H1 (cell line): ENCODE measurements around the gene GPR137. TPM values are rescaled to one million over a fixed set of nuclear protein-coding genes. Genes with fewer than 3 reads are reported as not detected.

Experiments used
- CTCF ChIA-PET: fragments of 300-600 bp; sonication (Branson Sonifier 250); formaldehyde crosslinking; loops from one replicate; lab custom pipeline; 2021; ENCODE audit not compliant: partially characterized antibody; lab: Charles Lee
- POLR2A ChIA-PET: fragments of 300-600 bp; sonication (Branson Sonifier 250); formaldehyde crosslinking; loops from one replicate; lab custom pipeline; 2021; ENCODE audit warnings: inconsistent platforms; ENCODE audit not compliant: partially characterized antibody; lab: Charles Lee
- DNase-seq, 2 experiments: peaks; one replicate each; pipeline versions ENCODE4 v3.0.0 to v3.0.0-alpha.2; 2010 to 2022; ENCODE audit warnings: low spot score in 2 of 2, low read depth in 1 of 2, mixed read lengths in 1 of 2
- FAIRE-seq: peaks from 2 replicates; lab custom pipeline; 2011; peaks lifted over from hg19 to GRCh38; lab: Jason Lieb, UNC
- H2AFZ ChIP-seq: 2 replicates; pipeline ENCODE4 v1.8.1; 2012; ENCODE audit warnings: low read length, inconsistent platforms
- H2AK5ac ChIP-seq: 2 replicates; pipeline ENCODE4 v1.6.1; 2013; ENCODE audit warnings: low read depth, low read length
- H2BK120ac ChIP-seq: replicated peaks from 2 replicates; pipeline ENCODE3; 2013; ENCODE audit warnings: low read depth, low read length, inconsistent platforms
- H2BK12ac ChIP-seq: 2 replicates; pipeline ENCODE4 v1.6.1; 2013; ENCODE audit warnings: low read depth, low read length
- H2BK15ac ChIP-seq: 2 replicates; pipeline ENCODE4 v1.6.1; 2013; ENCODE audit warnings: low read length
- H2BK20ac ChIP-seq: 2 replicates; pipeline ENCODE4 v1.6.1; 2013; ENCODE audit warnings: low read length
- H2BK5ac ChIP-seq: 2 replicates; pipeline ENCODE4 v1.6.1; 2013; ENCODE audit warnings: low read depth, low read length
- H3K14ac ChIP-seq: 2 replicates; pipeline ENCODE4 v1.6.1; 2013; ENCODE audit warnings: inconsistent platforms; ENCODE audit not compliant: insufficient read length
- H3K18ac ChIP-seq: 2 replicates; pipeline ENCODE4 v1.6.1; 2013; ENCODE audit warnings: low read length; ENCODE audit errors: extremely low read depth
- H3K23ac ChIP-seq: 2 replicates; pipeline ENCODE4 v1.6.1; 2013; ENCODE audit warnings: inconsistent platforms; ENCODE audit not compliant: insufficient read length
- H3K23me2 ChIP-seq: 2 replicates; pipeline ENCODE4 v1.6.1; 2013; ENCODE audit warnings: low read depth, low read length
- H3K27ac ChIP-seq: 2 replicates; pipeline ENCODE4 v1.6.1; 2011; ENCODE audit warnings: low read depth, low read length, inconsistent platforms
- H3K27me3 ChIP-seq, 4 experiments: replicated peaks in 1 of 4; 1 replicate in 1 of 4; 2 replicates in 3 of 4; pipeline versions ENCODE4 v1.6.1 to v1.8.1; 2011 to 2013; ENCODE audit warnings: low read length in 3 of 4, mild to moderate bottlenecking in 3 of 4, inconsistent platforms in 2 of 4, mixed read lengths in 2 of 4, moderate library complexity in 1 of 4; ENCODE audit not compliant: control insufficient read depth in 3 of 4, insufficient read depth in 3 of 4; ENCODE audit errors: extremely low read depth in 1 of 4
- H3K36me3 ChIP-seq, 4 experiments: 2 replicates each; pipeline versions ENCODE4 v1.6.1 to v1.8.1; 2011 to 2013; ENCODE audit warnings: mild to moderate bottlenecking in 4 of 4, low read length in 3 of 4, moderate library complexity in 2 of 4, control low read depth in 1 of 4, inconsistent platforms in 1 of 4; ENCODE audit not compliant: insufficient read depth in 4 of 4, control insufficient read depth in 2 of 4
- H3K4ac ChIP-seq: replicated peaks from 2 replicates; pipeline ENCODE3; 2013; ENCODE audit warnings: low read length, low read depth, mixed read lengths, inconsistent platforms; ENCODE audit not compliant: insufficient read length
- H3K4me1 ChIP-seq, 4 experiments: replicated peaks in 1 of 4; 1 replicate in 1 of 4; 2 replicates in 3 of 4; pipeline versions ENCODE4 v1.6.1 to v1.8.1; 2011 to 2013; ENCODE audit warnings: low read length in 3 of 4, inconsistent platforms in 2 of 4, mixed read lengths in 1 of 4; ENCODE audit not compliant: insufficient read depth in 4 of 4, control insufficient read depth in 3 of 4
- H3K4me2 ChIP-seq, 2 experiments: 2 replicates each; pipeline versions ENCODE4 v1.6.1 to v1.8.1; 2011 to 2013; ENCODE audit warnings: low read depth in 2 of 2, low read length in 2 of 2, control low read depth in 1 of 2, inconsistent platforms in 1 of 2, mild to moderate bottlenecking in 1 of 2; ENCODE audit not compliant: insufficient read depth in 1 of 2
- H3K4me3 ChIP-seq, 4 experiments: fragments of 200-600, 300-600 bp in 1 of 4; sonication (generic), shearing (Covaris generic), sonication (Bioruptor Twin) in 1 of 4; 2 replicates each; pipeline versions ENCODE4 v1.5.1 to v1.8.1; 2011 to 2016; ENCODE audit warnings: low read length in 4 of 4, low read depth in 3 of 4, control low read depth in 2 of 4, inconsistent platforms in 2 of 4, mild to moderate bottlenecking in 2 of 4, mixed read lengths in 1 of 4, moderate library complexity in 1 of 4; ENCODE audit not compliant: insufficient read depth in 2 of 4; ENCODE audit errors: extremely low read depth in 1 of 4
- H3K56ac ChIP-seq: replicated peaks from 2 replicates; pipeline ENCODE3; 2013; ENCODE audit warnings: low read depth, mild to moderate bottlenecking, mixed read lengths, low read length, inconsistent platforms; ENCODE audit not compliant: insufficient read length
- H3K79me1 ChIP-seq: 2 replicates; pipeline ENCODE4 v1.6.1; 2013; ENCODE audit warnings: low read depth, low read length, control low read depth
- H3K79me2 ChIP-seq, 2 experiments: 2 replicates each; pipeline versions ENCODE4 v1.6.1 to v1.8.1; 2012 to 2013; ENCODE audit warnings: low read length in 2 of 2, mild to moderate bottlenecking in 2 of 2, inconsistent platforms in 1 of 2; ENCODE audit not compliant: insufficient read depth in 2 of 2, control insufficient read depth in 1 of 2
- H3K9ac ChIP-seq, 4 experiments: replicated peaks in 1 of 4; 1 replicate in 1 of 4; 2 replicates in 3 of 4; pipeline versions ENCODE4 v1.6.1 to v1.8.1; 2011 to 2013; ENCODE audit warnings: low read depth in 3 of 4, low read length in 3 of 4, control low read depth in 2 of 4, mild to moderate bottlenecking in 2 of 4, moderate library complexity in 2 of 4, inconsistent platforms in 1 of 4; ENCODE audit errors: extremely low read depth in 1 of 4
- H3K9me3 ChIP-seq, 2 experiments: 2 replicates each; pipeline versions ENCODE4 v1.6.1 to v1.8.1; 2012 to 2013; ENCODE audit warnings: mild to moderate bottlenecking in 2 of 2, moderate library complexity in 2 of 2, control low read depth in 1 of 2, inconsistent platforms in 1 of 2, low read depth in 1 of 2, low read length in 1 of 2, mixed read lengths in 1 of 2; ENCODE audit not compliant: insufficient read depth in 2 of 2
- H4K20me1 ChIP-seq, 2 experiments: replicated peaks in 1 of 2; 2 replicates each; pipeline versions ENCODE3 to v1.8.1; 2011 to 2013; ENCODE audit warnings: inconsistent platforms in 2 of 2, low read length in 2 of 2, mild to moderate bottlenecking in 1 of 2; ENCODE audit not compliant: insufficient read depth in 2 of 2, control insufficient read depth in 1 of 2
- H4K5ac ChIP-seq: 2 replicates; pipeline ENCODE4 v1.6.1; 2013; ENCODE audit warnings: low read length, low read depth, mixed read lengths, inconsistent platforms; ENCODE audit not compliant: insufficient read length
- H4K8ac ChIP-seq: 2 replicates; pipeline ENCODE4 v1.8.0; 2013; ENCODE audit warnings: mild to moderate bottlenecking, moderate library complexity, low read length, inconsistent platforms; ENCODE audit not compliant: insufficient read depth; ENCODE audit errors: extremely low read depth
- H4K91ac ChIP-seq: replicated peaks from 2 replicates; pipeline ENCODE3; 2013; ENCODE audit warnings: low read length, mixed read lengths, inconsistent platforms; ENCODE audit not compliant: insufficient read length
- EGR1 ChIP-seq: IDR thresholded peaks from 2 replicates; pipeline ENCODE4 v1.6.1; 2011; ENCODE audit warnings: low read depth, low read length, borderline replicate concordance
- POLR2A ChIP-seq, 2 experiments: IDR thresholded peaks; 1 replicate in 1 of 2; 2 replicates in 1 of 2; pipeline ENCODE4 v1.6.1; 2011; ENCODE audit warnings: low read depth in 2 of 2, low read length in 2 of 2, mild to moderate bottlenecking in 2 of 2; ENCODE audit errors: control extremely low read depth in 1 of 2
- WGBS, 2 experiments: shearing (Covaris generic) in 1 of 2; methylation state at CpG; one replicate each; pipeline versions ENCODE4 v1.1.6 to v1.1.7; 2013 to 2015; ENCODE audit warnings: low lambda C conversion rate in 2 of 2, mixed read lengths in 2 of 2, inconsistent platforms in 1 of 2, low coverage in 1 of 2, missing lambda C conversion rate in 1 of 2; ENCODE audit not compliant: insufficient replicate concordance in 2 of 2, insufficient coverage in 1 of 2, insufficient read length in 1 of 2; ENCODE audit errors: extremely low coverage in 1 of 2, missing lambda C conversion rate in 1 of 2; 5-methylcytosine and 5-hydroxymethylcytosine counted together
- polyA plus RNA-seq, 7 experiments: library from polyadenylated mRNA; depleted of rRNA in 3 of 7; stranded (reverse) in 5 of 7; unstranded in 2 of 7; fragments of >200 nt in 5 of 7; fragments of 200-250 nt in 2 of 7; gene quantifications; 1 replicate in 5 of 7; 2 replicates in 1 of 7; 4 replicates in 1 of 7; pipeline versions ENCODE4 v1.2.1 to v1.2.3, GENCODE V29; 2011 to 2013; ENCODE audit warnings: missing spikeins in 2 of 7, mixed read lengths in 2 of 7
- total RNA-seq: library from RNA; stranded (reverse); fragmentation: NEBNext Ultra II Directional; extraction: Animal tissue kit (Norgen Biotek cat#: 25700); gene quantifications from 2 replicates; pipeline ENCODE4 v1.2.1, GENCODE V29; 2021
- TF ChIP-seq, protein P1 (sequence below): IDR thresholded peaks from 2 replicates; pipeline ENCODE4 v1.6.1; 2012; ENCODE audit warnings: low read length, inconsistent platforms

The GPR137 gene
- total and polyA plus RNA-seq, 2 of the 8 experiments (the other 6 are each of a cell fraction or from before 2014, with no cell fraction given) = 36.2 to 37.8 TPM

DNA sequence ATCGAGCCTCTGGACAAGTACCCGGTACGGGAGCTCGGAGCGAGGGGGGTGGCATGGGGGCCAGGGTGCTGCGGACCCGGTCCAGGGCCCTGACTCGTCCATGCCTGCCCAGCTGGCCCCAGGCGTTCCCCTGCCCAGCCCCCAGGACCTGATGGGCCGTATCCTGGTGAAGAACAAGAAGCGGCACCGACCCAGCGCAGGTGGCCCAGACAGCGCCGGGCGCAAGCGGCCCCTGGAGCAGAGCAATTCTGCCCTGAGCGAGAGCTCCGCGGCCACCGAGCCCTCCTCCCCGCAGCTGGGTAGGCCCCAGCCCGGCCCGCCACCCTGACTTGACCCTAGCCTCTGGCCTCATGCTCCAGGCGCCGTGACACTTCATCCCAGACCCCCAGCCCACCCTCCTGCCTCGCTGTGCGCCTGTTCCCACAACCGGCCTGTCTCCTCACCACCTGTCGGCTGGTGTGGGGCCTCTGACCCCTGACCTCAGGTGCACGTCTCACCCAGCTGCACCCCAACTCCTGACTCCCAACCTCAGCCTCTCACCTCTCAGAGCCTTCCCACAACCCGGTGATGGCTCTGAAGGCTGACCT is 26.6 kb upstream of the GPR137 start:
- Histone ChIP-seq H2BK20ac (no peak overlapping the region), H2AK5ac (no peak overlapping the region), H3K9me3 (no peaks in the 10 kb centered on the region), H2BK120ac (no peak overlapping the region), H3K56ac (no peak overlapping the region), H3K23ac (no peak overlapping the region), H4K91ac (no peak overlapping the region), H3K4me2 (no peak overlapping the region), H2AFZ (no peak overlapping the region), H4K20me1 (peaks cover 6 to 23% of the 10 kb centered on the region in 2 experiments), H2BK5ac (no peak overlapping the region), H3K27me3 (no peaks in the 10 kb centered on the region), H3K4me1 (no peaks in the 10 kb centered on the region; a peak in 3 of 7 replicates), H4K5ac (no peak overlapping the region), H4K8ac (no peak overlapping the region), H3K79me1 (no peaks in the 10 kb centered on the region), H3K27ac (no peak overlapping the region), H3K4ac (no peak overlapping the region), H3K79me2 (0 out of 4 replicates have a peak, but pooled peaks cover 0 to 2% of the 10 kb centered on the region in 2 experiments), H2BK15ac (no peak overlapping the region), H3K4me3 (no peak overlapping the region), H3K14ac (no peak overlapping the region), H3K23me2 (no peaks in the 10 kb centered on the region), H3K18ac (no peak overlapping the region), H3K9ac (no peak overlapping the region), H3K36me3 (peaks cover 21 to 86% (median 42%) of the 10 kb centered on the region in 4 experiments), H2BK12ac (no peak overlapping the region)
- DNase-seq = no peak
- no peak for FAIRE-seq
- no peak for TF ChIP-seq POLR2A (IDR thresholded peaks at IDR 0.05; ENCODE audit: control extremely low read depth in 1 of 2, low read depth in 2 of 2, low read length in 2 of 2)
- no peak for TF ChIP-seq EGR1
- TF ChIP-seq, protein P1, sequence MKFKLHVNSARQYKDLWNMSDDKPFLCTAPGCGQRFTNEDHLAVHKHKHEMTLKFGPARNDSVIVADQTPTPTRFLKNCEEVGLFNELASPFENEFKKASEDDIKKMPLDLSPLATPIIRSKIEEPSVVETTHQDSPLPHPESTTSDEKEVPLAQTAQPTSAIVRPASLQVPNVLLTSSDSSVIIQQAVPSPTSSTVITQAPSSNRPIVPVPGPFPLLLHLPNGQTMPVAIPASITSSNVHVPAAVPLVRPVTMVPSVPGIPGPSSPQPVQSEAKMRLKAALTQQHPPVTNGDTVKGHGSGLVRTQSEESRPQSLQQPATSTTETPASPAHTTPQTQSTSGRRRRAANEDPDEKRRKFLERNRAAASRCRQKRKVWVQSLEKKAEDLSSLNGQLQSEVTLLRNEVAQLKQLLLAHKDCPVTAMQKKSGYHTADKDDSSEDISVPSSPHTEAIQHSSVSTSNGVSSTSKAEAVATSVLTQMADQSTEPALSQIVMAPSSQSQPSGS = no peak
- WGBS, 2 experiments = 100% methylated on average over 6 of the region's 32 CpGs; no CpG with 5 or more reads in 1 of the 2 experiments
- ChIA-PET CTCF (interaction anchor here (0.6 to 5.9 kb wide), 5 partner anchors 7 to 82 kb away, joined by 3 to 62 read pairs (median 7); no protein-coding TSS in a partner anchor), POLR2A (interaction anchor here (0.8 to 7.1 kb wide), 9 partner anchors 8 to 39 kb away, joined by 3 to 101 read pairs (median 4); partner anchors contain the start of gene PPP1R14B)
